Measurements from ENCODE around the gene TXNDC12. TPM values are rescaled to one million over a fixed set of nuclear protein-coding genes. Genes with fewer than 3 reads are reported as not detected.

Gene TXNDC12
- total RNA-seq, 4 donors from 2014 or later = 31.5 to 44.9 (median 36.1) TPM

DNA sequence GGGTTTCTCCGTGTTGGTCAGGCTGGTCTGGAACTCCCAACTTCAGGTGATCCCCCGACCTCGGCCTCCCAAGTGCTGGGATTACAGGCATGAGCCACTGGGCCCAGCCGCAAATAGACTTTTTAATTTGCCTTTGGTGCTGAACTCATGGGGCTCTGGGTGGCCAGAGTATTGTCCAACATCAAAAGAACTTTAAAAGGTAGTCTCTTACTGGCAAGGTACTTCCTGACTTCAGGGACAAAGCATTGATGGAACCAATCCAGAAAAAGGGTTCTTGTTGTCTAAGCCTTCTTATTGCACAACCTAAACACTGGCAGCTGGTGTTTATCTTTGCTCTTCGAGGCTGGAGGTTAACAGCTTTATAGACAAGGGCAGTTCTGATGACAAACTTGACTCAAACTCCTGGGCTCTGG, 17.6 kb downstream of the TXNDC12 start:
- TF ChIP-seq, protein P1, sequence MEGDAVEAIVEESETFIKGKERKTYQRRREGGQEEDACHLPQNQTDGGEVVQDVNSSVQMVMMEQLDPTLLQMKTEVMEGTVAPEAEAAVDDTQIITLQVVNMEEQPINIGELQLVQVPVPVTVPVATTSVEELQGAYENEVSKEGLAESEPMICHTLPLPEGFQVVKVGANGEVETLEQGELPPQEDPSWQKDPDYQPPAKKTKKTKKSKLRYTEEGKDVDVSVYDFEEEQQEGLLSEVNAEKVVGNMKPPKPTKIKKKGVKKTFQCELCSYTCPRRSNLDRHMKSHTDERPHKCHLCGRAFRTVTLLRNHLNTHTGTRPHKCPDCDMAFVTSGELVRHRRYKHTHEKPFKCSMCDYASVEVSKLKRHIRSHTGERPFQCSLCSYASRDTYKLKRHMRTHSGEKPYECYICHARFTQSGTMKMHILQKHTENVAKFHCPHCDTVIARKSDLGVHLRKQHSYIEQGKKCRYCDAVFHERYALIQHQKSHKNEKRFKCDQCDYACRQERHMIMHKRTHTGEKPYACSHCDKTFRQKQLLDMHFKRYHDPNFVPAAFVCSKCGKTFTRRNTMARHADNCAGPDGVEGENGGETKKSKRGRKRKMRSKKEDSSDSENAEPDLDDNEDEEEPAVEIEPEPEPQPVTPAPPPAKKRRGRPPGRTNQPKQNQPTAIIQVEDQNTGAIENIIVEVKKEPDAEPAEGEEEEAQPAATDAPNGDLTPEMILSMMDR (IDR thresholded peaks at IDR 0.05; ENCODE audit: low read depth) = no peak

DNA sequence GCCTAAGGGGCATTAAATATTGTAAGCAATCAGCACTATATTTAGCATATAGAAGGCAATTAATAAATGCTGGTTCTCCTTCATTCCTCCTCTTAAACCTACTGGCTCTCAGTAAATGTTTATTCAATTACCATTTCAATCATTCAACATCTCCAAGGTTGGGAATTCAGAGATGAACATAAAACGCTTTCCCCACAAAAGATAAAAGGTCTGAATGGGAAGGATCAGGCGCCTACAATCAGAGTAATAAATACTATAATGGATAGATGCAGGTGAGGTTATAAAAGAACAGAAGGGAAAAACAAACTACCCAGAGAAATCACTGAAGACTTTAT, 21.0 kb downstream of the TXNDC12 start:
- TF ChIP-seq, protein P1 (IDR thresholded peaks at IDR 0.05; ENCODE audit: low read depth) = no peak

DNA sequence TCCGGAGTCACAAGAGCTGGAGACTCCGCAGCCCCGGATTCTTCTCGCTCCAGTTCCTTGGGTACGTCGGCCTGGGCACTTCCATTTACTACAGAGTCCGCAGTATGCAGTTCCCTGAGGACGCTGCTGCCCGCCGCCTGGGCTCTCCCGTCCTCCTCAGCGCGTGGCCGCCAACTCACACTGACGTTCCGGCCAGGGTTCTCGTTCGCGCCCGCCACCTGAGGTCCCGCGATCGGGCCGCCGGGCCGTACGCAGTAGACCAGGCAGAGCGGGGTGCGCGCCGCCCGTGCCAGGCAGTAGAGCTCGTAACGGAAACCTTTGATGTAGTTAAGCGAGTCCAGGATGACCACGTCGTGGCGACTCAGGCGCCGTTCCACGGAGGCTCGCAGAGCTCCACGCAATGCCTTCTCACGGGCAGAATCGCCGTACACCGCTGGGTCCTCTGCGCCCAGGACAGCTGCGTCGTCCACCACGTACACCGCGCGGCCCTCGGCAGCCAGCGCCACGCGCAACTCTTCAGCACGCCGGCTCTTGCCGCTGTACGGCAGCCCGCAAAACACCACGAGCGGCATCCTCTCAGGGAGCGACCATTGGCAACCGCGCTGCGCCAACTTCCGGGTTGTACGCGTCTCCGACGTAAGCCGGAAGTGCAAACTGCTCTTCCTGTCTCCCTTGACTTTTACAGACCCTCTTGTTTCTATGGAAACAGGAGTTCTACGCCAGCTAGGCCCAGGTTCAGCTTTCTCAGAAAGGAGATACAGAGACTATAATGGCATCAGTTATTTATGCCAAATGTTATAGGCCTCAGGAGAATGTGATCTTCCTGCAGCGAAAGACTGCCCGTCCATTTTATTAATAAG, 21.6 kb downstream of the TXNDC12 start, which contains the start of gene KTI12:
Gene KTI12 (minus strand): TSS at position 621 of the 860 bp plus-strand sequence. CDS start 49 bp downstream, at position 572.
- TF ChIP-seq, protein P1 (IDR thresholded peaks at IDR 0.05; ENCODE audit: low read depth) = no peak

DNA sequence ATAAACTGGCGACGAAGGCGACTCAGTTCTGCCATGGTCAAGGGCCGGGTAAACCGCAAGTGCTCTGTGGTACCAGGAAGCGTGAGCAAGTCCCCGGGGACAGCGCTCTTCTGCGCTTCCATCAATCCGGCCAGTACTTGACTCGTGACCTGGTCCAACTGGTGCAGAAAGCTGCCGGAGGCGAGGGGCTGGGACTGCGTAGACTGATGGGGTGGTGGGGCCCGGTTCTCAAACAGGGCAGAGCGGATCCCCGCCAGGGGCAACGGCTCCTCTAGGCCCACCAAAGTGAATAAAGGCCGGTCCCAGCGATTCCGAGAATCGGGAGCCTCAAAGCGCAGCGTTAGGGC, 22.2 kb downstream of the TXNDC12 start:
- TF ChIP-seq, protein P1 (IDR thresholded peaks at IDR 0.05; ENCODE audit: low read depth) = no peak

DNA sequence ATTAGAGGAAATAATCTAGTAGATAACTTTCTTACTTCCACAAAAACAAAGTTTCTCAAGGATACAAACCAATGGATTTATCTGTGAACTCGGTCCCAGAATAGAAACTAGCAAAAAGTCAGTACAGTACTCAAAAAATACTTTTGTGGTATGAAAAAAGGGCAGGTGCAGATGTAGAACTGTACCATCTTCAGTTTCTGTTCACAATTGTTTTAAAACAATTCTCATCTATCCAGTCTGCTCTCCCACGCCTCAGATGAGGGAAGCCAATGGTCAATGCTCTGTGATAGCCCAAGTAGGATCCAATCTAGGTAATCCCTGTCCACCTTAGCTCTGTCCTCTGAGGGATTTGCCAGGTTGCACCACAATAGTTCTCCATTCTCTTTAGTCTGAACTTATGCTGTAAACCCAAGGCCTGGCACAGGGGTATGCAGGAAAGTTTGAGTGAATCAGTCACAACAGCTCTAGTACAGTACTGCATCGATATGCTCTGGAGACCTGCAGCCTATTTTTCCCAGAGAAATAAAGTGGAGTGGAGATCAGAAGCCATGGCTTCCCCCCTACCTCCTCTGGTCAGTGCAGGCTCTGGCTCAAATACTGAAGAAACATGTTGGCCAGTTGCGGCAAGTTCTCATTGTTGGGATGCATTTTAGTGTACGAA, 22.7 kb downstream of the TXNDC12 start:
- TF ChIP-seq, protein P1 (IDR thresholded peaks at IDR 0.05; ENCODE audit: low read depth) = no peak

DNA sequence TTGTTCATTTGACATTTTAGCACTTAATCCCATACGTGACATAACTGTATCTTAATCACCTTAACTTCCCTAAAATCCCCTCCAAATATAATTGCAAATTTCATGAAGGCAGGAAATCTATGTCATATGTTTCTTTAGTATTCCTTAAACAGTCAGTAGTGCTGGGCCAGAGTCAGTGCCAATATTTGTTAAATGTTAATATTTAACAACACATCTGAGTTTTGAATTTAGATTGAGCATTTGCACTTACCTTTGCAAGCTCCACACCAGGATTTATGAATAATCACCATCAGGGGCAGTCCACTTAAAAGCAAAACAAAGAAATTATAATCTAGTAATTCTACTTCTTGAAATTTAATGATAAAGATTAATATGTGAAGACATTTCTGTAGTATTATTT, 26.7 kb downstream of the TXNDC12 start:
- TF ChIP-seq, protein P1 (IDR thresholded peaks at IDR 0.05; ENCODE audit: low read depth) = no peak

DNA sequence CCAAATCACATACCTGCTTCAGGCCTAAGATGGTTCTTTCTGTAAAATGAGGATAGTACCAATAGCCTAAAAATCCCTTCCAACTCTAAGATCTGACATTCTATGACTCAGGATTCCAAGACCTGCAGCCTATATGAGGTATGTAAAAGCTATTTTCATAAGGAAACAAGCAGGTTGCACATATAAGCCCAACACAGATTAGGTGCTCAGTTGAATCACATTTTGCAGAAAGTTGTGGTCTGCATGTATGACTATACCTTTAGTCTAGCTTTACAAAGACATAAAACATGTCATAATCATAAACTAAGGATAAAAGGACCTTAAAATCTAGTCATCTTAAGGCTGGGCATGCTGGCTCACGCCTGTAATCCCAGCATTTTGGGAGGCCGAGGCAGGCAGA, 28.7 kb downstream of the TXNDC12 start:
- TF ChIP-seq, protein P1 (IDR thresholded peaks at IDR 0.05; ENCODE audit: low read depth) = no peak
